OCI-M1 (cell line): ENCODE results near the gene NLGN2.
"Not testable (repeated sequence)": the region's sequence is repeated elsewhere in the genome, so short reads cannot be mapped to it uniquely, and the experiment has no call there.

Experiments used
- DNase-seq: peaks from one replicate; lab custom pipeline; 2025; lab: John Stamatoyannopoulos, UW

NLGN2 gene

DNA sequence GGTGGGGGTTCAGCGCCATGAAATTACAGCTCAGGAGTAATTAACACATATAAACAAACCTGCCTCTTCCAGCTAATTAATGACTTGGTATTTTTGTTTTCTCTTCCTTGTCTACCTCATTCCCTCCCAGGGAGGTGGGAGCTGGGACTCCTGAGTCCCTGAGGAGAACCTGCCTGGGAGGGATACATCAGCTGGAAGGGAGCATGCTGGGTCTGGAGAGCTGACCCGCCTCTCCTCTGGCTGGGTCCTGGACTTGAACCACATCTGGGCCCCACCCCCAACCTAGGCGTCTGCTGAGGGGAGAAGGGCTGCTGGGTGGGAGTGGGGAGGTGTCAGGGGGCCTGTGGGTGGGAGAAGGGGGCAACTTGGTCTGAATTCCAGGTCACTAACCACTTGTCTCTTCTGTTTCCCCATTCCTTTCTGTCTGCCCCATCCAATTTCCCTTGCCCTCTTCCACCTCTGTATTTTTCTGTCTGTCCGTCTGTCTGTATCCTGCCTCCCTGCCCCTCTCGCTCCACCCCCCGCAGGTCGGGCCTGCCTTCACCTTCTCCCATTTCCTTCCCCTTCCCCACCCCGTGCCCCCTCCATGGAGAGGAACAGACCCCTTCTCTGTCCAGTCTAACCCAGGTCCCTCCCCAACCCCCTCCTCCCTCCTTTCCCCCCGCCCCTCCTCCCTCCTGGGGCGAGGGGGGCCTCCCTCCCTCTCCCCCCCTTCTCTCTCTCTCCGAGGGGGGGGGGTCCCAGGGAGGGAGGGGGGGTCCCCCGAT, at the start of gene NLGN2:
TSS of gene NLGN2 (plus strand) at position 361 of the 767 bp plus-strand sequence. CDS start 411 bp downstream, outside the sequence.
- DNase-seq = no peak

DNA sequence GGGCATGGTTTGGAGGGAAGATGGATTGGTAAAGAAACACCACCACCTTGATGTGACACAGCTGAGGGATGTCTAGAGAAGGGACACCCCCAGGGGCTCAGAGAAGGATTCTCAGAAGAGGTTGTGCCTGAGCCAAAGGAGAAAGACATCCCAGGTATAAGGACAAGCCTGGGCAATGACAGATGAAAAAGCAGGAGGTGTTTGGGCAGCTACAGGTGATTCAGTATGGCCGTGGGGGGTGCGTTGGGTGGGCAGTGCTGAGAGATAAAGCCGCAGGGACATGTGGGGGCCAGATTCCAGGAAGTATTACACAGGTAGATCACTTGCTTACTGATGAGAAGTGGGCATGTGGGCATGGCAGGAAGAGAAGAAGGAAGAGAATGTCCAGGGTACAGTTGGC, 45.7 kb upstream of the NLGN2 start:
- DNase-seq = no peak

DNA sequence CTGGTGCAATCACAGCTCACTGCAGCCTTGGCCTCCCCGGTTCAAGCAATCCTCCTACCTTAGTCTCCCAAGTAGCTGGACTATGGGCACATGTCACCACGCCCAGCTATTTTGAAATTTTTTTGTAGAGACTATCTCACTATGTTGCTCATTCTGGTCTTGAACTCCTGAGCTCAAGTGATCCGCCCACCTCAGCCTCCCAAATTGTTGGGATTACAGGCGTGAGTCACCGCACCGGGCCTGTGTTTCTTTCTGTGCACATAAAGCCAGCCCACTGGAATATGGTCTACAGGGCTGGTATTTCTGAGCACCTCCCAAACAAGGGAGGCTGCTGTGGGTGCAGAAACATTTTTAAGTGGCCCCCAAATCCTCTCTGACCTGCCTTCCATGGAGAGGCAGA, 44.3 kb upstream of the NLGN2 start:
- DNase-seq = no peak

DNA sequence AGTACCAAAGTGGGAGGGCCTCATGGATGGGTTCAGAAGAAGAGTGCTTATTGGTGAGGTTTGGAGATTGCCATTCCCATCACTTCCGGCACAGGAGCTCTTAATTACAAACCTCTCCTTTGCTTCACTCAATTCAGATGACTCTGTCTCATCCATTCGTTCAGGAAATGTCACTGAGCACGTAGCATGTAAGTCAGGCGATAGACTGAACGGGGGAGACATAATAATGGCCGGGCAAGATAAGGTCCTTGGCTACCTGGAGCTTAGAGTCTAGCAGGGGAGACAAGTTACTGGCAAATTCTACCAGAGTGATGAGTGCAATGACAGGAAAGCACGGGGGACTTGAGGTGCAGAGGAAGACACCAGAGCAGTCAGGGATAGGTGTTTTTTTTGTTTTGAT, 41.7 kb upstream of the NLGN2 start:
- not testable (repeated sequence) for DNase-seq

DNA sequence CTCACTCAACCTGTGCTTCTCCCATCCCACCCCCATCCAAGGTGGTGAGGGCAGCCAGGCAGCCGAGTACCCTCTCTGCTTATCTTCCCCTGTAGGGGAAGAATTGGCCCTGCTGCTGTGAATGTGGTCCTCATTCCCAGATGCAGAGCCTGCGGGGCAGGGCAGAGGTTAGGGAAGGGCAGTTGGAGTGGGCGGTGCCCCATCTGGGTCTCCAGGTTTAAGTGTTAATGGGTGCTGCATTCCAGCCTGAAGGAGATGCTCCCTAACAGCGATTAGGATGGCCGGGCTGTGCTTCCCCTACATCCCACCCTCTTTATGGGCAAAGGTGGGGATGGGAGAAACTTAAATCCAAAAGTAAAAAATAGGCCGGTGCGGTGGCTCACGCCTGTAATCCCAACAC, 40.6 kb upstream of the NLGN2 start:
- no peak for DNase-seq

DNA sequence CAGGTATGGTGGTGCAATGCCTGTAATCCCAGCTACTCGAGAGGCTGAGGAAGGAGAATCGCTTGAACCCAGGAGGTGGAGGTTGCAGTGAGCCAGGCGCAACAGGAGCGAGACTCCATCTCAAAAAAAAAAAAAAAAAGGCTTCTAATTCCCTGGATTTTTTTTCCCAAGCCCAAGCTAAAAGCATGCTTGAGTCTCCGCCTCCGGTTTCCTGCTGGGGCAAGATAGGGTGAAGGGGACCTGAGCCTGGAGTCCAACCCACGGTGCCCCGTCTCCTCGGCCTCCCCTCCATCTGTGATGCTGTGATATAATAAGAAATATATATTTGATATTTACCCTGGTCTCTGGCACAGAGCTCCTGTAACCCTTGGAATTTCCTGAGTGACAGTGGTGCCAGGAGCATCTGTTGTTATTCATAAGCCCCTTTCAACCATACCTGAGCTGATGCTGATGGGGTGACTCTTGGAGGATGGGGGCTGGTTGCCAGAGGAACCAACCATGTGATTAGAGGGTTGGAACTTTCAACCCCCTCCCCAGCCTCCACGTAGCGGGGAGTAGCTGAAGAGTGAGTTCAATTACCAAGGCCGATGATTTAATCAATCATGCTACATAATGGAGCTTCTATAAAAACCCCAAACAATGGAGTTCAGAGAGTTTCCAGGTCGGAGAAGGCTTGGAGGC, 39.6 kb upstream of the NLGN2 start:
- DNase-seq = no peak

DNA sequence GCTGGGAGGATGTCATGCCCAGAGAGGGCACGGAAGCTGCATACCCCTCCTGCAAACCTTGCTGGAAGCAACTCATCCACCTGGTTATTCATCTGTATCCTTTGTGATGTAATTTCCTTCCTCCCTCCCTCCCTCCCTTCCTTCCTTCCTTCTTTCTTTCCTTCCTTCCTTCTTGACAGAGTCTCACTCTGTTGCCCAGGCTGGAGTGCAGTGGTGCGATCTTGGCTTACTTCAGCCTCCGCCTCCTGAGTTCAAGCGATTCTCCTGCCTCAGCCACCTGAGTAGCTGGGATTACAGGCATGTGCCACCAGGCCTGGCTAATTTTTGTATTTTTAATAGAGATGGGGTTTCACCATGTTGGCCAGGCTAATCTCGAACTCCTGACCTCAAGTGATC, 39.0 kb upstream of the NLGN2 start:
- DNase-seq = not testable (repeated sequence)

DNA sequence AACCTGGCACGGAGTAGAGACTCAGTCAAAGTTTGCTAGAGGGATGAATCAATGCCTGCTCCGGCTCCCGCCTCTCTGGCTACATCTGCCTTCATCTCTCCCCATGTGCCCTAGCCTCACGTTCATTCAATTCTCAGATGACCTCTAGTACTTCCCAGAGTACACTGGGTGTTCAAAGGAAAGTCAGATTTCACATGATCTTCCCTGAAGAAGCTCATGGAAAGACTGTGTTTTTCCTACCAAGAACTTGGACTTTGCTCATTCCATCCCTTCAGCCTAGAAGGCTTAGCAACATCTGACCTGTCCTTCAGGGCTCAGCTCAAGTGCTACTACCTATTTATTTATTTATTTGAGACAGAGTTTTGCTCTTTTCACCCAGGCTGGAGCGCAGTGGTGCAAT, 37.8 kb upstream of the NLGN2 start:
- no peak for DNase-seq

DNA sequence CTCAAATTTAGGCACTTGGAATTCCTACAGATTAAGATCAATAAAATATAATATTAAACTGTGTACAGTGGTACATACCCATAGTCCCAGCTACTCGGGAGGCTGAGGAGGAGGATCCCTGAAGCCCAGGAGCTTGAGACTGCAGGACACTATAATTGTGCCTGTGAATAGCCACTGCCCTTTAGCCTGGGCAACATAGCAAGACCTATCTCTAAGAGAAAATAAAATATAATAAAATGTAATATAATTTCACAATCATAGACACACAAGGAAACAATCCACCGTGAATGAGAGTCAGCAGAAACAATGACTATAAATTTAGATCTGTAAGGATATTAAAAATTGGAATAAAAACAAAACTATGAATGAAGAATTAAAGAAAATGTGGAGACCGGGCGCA, 36.8 kb upstream of the NLGN2 start:
- no peak for DNase-seq

DNA sequence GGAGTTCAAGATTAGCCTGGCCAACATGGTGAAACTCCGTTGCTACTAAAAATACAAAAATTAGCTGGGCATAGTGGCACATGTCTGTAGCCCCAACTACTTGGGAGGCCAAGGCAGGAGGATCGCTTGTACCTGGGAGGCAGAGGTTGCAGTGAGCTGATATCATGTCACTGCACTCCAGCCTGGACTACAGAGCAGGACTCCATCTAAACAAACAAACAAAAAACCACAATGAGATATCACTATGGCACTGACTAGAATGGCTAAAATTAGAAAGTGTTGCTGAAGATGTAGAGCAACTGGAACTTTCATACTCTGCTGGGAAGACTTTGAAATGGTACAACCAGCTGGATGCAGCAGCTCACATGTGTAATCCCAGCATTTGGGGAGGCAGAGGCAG, 33.3 kb upstream of the NLGN2 start:
- DNase-seq = no peak

DNA sequence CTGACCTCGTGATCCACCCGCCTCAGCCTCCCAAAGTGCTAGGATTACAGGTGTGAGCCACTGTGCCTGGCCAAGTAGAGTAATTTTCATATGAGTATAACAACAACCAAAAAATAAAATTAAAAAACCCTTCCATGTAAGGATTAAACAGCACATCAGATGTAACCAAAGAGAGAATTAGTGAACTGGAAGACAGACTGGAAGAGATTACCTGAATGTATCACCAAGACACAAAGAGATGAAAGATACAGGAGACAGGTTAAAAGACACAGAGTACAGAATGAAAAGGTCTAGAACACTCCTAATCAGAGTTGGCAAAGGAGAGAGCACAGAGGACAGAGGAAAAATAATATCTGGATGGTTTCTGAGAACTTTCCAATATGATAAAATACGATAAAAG, 28.5 kb upstream of the NLGN2 start:
- DNase-seq = no peak

DNA sequence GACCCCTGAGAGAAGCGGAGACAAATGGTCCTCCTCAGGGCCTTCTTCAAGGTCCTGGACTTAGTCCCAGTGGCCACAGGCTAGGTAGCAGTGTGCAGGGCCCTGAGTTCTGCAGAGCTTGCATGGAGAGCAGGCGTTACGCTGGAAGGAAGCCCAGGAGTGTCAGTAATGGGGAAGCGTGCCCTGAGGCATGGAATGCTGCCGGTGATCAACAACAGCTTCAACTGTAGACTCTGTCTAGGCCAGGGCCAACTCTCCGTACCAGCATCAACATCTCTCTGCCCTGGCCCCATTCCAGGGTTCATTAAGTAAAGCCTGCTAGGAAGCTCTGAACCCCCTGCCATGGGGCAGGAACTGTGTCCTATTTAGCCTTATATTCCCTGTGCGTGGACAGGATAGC, 27.3 kb upstream of the NLGN2 start:
- no peak for DNase-seq

DNA sequence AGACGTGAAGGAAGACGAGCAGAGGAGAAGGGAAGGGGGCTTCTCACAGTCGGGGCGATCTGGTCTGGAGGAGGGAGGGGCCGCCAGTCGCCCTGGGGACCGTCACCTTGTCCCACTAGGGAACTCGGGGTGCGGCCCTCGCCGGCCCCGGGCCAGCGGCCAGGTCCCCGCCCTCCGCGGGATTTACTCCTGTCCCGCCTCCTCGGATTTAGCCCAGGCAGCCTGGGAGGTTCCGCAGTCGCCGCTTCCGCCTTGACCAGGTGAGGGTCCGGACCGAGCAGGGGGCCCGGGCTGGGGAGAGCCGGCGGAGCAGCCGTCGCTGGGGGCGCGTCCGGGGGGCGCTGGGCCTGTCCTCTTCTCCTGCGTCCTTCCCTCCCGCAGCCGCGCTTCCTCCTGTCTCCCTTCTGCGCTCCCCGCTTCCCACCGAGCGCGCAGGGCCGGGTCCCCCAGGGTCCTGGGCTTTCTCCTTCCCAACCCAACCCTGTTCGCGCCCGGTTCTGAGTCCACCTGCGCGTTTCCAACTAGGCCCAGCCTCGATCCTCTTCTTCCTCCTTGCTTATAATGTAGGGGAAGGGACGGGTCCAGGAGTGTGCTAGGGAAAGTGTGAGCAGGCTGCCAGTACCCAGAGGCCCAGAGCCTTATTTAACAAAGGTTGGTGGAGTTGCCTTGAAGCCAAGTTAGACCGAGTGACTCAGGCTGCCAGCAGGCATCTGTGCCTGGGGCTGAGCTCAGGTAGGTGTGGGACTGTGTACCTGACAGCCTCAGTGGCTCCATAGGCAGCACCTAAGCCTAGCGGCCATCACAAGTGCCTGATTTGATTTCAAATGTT, 26.6 kb upstream of the NLGN2 start, which contains the start of gene TNK1:
TSS of gene TNK1 (plus strand) at position 235 of the 829 bp plus-strand sequence. CDS start 1,838 bp downstream, outside the sequence.
- no peak for DNase-seq

DNA sequence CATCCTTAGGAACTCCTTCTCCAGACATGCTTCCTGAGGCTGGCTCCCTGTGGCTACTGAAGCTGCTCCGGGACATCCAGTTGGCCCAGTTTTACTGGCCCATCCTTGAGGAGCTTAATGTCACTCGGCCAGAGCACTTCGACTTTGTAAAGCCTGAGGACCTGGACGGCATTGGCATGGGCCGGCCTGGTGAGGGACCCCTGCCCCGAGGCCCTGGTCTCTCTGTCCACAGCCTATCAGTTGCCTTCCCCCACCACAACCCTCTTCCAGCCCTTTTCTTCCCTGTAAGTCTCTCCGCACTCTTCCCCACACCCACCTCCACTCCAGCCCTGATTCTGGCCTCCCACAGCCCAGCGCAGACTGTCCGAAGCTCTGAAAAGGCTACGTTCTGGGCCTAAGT, 24.7 kb upstream of the NLGN2 start:
- DNase-seq = no peak

DNA sequence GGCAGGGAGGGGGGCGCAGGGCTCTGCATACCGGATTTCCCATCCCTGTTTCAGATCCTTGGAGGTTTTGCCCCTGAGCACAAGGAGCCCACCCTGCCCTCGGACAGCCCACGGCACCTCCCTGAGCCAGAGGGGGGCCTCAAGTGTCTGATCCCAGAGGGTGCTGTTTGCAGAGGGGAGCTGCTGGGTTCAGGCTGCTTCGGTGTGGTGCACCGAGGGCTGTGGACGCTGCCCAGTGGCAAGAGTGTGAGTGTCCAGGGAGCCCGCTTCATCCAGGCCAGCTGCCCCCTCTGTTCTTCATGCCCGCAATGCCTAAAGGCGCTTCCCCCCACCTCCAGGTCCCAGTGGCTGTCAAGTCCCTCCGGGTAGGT, 24.3 kb upstream of the NLGN2 start:
- no peak for DNase-seq

DNA sequence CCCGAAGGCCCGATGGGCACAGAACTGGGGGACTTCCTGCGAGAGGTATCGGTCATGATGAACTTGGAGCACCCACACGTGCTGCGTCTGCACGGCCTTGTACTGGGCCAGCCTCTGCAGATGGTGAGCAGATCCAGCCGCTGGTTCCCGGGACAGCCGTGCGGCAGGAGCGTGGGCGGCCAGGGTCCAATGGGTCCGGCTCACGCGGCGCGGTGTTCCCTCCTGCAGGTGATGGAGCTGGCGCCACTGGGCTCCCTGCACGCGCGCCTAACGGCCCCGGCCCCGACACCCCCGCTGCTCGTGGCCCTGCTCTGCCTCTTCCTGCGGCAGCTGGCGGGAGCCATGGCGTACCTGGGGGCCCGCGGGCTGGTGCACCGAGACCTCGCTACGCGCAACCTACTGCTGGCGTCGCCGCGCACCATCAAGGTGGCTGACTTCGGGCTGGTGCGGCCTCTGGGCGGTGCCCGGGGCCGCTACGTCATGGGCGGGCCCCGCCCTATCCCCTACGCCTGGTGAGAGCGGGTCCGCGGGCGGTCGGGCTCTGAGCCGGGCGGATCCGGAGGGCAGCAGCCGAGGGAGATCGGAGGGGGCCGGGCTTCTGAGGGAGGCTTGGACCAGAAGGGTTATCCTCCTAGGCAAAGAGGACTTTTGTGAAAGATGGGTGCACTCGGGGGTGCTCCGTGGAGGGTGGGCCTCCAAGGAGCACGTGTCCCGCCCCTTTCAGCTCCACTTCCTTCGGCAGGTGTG, 23.7 kb upstream of the NLGN2 start:
- DNase-seq = no peak

DNA sequence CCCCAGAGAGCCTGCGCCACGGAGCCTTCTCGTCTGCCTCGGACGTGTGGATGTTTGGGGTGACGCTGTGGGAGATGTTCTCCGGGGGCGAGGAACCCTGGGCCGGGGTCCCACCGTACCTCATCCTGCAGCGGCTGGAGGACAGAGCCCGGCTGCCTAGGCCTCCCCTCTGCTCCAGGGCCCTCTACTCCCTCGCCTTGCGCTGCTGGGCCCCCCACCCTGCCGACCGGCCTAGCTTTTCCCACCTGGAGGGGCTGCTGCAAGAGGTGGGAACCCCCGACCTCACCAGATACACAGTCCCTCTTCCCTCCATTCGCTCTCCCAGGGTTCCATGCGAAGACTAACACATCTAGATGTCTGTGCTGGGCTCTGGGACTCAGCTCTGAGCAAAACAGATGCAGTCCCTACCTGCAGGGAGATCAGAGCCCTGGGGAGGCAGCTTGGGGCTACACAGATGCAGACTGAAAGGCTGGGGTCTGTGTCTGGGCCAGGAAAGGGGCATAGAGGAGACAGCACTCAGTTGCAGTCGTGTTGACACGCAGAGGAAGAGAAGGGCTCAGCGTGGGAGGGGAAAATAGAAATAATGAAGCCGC, 23.1 kb upstream of the NLGN2 start:
- DNase-seq = no peak

DNA sequence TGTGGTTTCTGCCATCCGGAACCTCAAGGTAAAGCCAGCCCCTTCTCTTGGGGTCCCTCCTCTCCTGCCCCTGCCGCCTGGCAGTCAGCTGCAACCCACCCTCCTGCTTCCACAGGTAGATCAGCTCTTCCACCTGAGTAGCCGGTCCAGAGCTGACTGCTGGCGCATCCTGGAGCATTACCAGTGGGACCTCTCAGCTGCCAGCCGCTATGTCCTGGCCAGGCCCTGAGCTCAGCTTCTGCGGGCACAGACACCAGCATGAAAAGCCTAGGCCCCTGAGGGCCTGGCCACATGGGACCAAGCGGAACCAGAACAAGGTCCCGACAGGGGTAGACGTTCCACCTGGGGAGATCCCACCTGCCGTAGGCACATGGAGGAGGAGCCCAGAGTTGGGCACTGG, 18.8 kb upstream of the NLGN2 start:
- no peak for DNase-seq

DNA sequence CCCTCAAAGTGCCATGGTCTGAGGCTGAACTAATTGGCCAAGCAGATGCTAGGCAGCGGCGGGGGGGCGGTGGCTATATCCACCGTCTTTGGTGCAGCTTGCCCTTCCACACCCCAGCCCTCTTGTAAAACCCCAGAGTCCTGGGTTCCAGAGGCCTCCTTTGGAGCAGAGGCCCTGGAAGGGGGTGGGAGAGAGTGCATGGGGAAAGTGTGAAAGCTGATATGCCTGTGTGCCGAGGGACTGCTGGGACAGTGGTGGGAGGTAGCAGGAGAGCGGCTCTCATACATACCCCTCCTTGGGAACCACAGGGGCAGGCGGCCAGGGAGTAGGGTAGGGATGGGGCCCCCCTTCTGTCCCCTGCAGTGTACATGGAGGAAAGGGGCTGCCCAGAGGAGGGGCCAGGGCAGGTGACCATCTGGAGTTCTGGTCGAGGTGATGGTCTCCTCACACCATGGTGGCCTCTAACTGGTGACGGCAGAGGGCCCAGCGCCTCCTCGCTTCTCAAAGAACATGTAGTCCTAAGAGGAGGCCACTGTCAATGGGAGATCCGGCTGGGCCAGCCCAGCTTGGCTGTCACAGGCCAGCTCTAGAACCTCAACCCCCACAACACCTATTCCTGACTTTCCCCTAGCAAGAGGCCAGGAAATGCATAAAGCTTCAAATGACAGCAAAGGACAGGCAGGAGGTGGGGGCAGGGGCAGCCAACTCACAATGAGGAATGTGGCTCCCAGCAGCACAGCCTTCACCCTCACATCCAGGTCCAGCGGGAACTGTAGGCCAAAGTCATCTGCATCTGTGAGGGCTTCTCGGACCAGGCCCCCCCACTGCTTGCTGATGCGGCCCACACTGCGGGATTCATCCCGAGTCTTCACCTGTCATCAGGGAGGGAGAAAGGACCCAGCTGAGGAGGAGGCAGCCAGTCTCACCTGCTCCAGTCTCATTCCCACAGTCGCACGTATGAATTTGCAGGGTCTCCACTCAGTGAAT, 17.4 kb upstream of the NLGN2 start:
- no peak for DNase-seq

DNA sequence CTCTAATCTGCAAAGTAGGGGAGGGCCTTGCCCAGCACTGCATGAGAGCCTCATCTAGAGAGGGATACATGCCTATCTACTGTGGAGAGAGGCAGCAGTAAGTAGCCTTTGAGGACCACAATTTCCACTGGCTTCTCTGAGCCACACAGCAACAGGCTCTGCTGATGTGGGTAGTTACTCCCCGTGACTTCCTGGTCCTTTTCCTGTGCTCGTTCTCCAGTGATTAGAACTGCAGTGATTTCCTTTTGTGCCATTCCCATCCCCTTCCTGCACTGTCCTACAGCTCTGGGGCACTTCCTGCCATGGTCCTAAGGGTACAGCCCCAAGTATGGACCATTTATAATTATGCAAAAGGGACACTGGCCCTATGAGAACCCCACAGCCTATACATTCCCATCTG, 16.3 kb upstream of the NLGN2 start:
- no peak for DNase-seq
